ENCODE results near the gene EMSY.
"Not testable (repeated sequence)": the region's sequence is repeated elsewhere in the genome, so short reads cannot be mapped to it uniquely, and the experiment has no call there.

GRCh38 chr11:76401484-76401883 is 43.3 kb upstream of the EMSY start:
- not testable (repeated sequence) for TF ChIP-seq CTCF, POLR2A (IDR thresholded peaks at IDR 0.05)

All from Peyer's patch (tissue), 4 donors.